A549 (cell line): ENCODE data around the gene DYNC2H1. TPM values are rescaled to one million over a fixed set of nuclear protein-coding genes. Genes with fewer than 3 reads are reported as not detected.

ENCODE experiments used
- ATAC-seq, 2 experiments: fragments of 200-7000 bp in 1 of 2; fragments of >200 bp in 1 of 2; cut with Nextera tagmentation in 1 of 2; cut with Tn5 transposase in 1 of 2; 3 replicates each; pipeline versions ENCODE4 v1.8.0 to v1.9.1; 2018 to 2020; ENCODE audit warnings: mild to moderate bottlenecking in 1 of 2, moderate library complexity in 1 of 2
- CTCF ChIA-PET: fragments of 300-600 bp; sonication (Branson Sonifier 250); formaldehyde crosslinking; extraction: SDS; loops from one replicate; lab custom pipeline; 2021; ENCODE audit warnings: antibody characterized with exemption, inconsistent platforms; lab: Yijun Ruan, JAX
- POLR2A ChIA-PET: fragments of 350-600 bp; formaldehyde crosslinking; extraction: SDS; loops from one replicate; lab custom pipeline; 2021; ENCODE audit warnings: antibody characterized with exemption, inconsistent platforms; lab: Yijun Ruan, JAX
- DNase-seq, 2 experiments: peaks; one replicate each; pipeline versions ENCODE4 v3.0.0 to v3.0.0-alpha.2; 2011 to 2016; ENCODE audit warnings: low read depth in 1 of 2, low spot score in 1 of 2
- FAIRE-seq: peaks from 2 replicates; lab custom pipeline; 2011; peaks lifted over from hg19 to GRCh38; lab: Jason Lieb, UNC
- H3K27ac ChIP-seq, 2 experiments: fragments of >200 bp; sonication (Bioruptor Twin); formaldehyde crosslinking; 3 replicates each; pipeline ENCODE4 v1.5.1; 2016 to 2017
- H3K4me1 ChIP-seq: fragments of >200 bp; sonication (Bioruptor Twin); formaldehyde crosslinking; 3 replicates; pipeline ENCODE4 v1.6.1; 2016
- H3K4me2 ChIP-seq: fragments of >200 bp; sonication (Bioruptor Twin); formaldehyde crosslinking; 3 replicates; pipeline ENCODE4 v1.6.1; 2016
- H3K4me3 ChIP-seq: fragments of >200 bp; sonication (Bioruptor Twin); formaldehyde crosslinking; 3 replicates; pipeline ENCODE4 v1.5.1; 2016
- H3K9me3 ChIP-seq: fragments of >200 bp; sonication (Bioruptor Twin); formaldehyde crosslinking; 3 replicates; pipeline ENCODE4 v1.6.1; 2016
- CHD4 ChIP-seq: fragments of 200-600 bp; sonication (generic); IDR thresholded peaks from 2 replicates; pipeline ENCODE4 v1.6.1; 2016; ENCODE audit warnings: antibody characterized with exemption, mild to moderate bottlenecking, borderline replicate concordance
- EHF ChIP-seq: fragments of 250-450 bp; sonication (Bioruptor Pico); IDR thresholded peaks from 2 replicates; pipeline ENCODE4 v1.5.0; 2020; ENCODE audit warnings: mild to moderate bottlenecking
- EHMT2 ChIP-seq: fragments of 200-600 bp; sonication (generic); IDR thresholded peaks from 2 replicates; pipeline ENCODE4 v1.6.1; 2016; ENCODE audit warnings: antibody characterized with exemption, low read depth, mild to moderate bottlenecking, moderate library complexity
- HEYL ChIP-seq: fragments of 250-450 bp; sonication (Bioruptor Pico); IDR thresholded peaks from 2 replicates; pipeline ENCODE4 v1.8.0; 2021; ENCODE audit warnings: mild to moderate bottlenecking, moderate library complexity
- HOXA7 ChIP-seq: fragments of 250-450 bp; sonication (Bioruptor Pico); IDR thresholded peaks from 2 replicates; pipeline ENCODE4 v1.5.0; 2020; ENCODE audit warnings: mild to moderate bottlenecking, moderate library complexity
- NFE2L2 ChIP-seq: fragments of 150-350 bp; conservative IDR thresholded peaks from 2 replicates; pipeline ENCODE4 v1.6.1; 2014; ENCODE audit warnings: low read length
- NPAS2 ChIP-seq: fragments of 250-450 bp; sonication (Bioruptor Pico); IDR thresholded peaks from 2 replicates; pipeline ENCODE4 v1.8.0; 2022; ENCODE audit warnings: mild to moderate bottlenecking, moderate library complexity, borderline replicate concordance
- NR3C1 ChIP-seq: fragments of >200 bp; sonication (Bioruptor Twin); formaldehyde crosslinking; IDR thresholded peaks from 3 replicates; pipeline ENCODE4 v1.6.1; 2017
- PHF8 ChIP-seq: fragments of 200-600 bp; sonication (generic); IDR thresholded peaks from 2 replicates; pipeline ENCODE4 v1.6.1; 2016; ENCODE audit warnings: low read depth, mild to moderate bottlenecking, antibody characterized with exemption, moderate library complexity, borderline replicate concordance
- RCOR1 ChIP-seq: fragments of 150-350 bp; IDR thresholded peaks from 2 replicates; pipeline ENCODE4 v1.6.1; 2014; ENCODE audit warnings: antibody characterized with exemption, low read length, low read depth
- RNF2 ChIP-seq: fragments of 200-600 bp; sonication (generic); IDR thresholded peaks from 2 replicates; pipeline ENCODE4 v1.6.1; 2016; ENCODE audit warnings: low read depth, mild to moderate bottlenecking, antibody characterized with exemption, moderate library complexity, borderline replicate concordance
- SMC3 ChIP-seq: fragments of >200 bp; sonication (Bioruptor Twin); formaldehyde crosslinking; IDR thresholded peaks from 3 replicates; pipeline ENCODE4 v1.6.1; 2018; ENCODE audit warnings: inconsistent platforms
- TP53 ChIP-seq: fragments of 250-450 bp; sonication (Bioruptor Pico); IDR thresholded peaks from 2 replicates; pipeline ENCODE4 v1.5.0; 2021; ENCODE audit warnings: mild to moderate bottlenecking, moderate library complexity
- ZC3H11A ChIP-seq: fragments of 450-650 bp; IDR thresholded peaks from 2 replicates; pipeline ENCODE4 v1.6.1; 2014; ENCODE audit warnings: antibody characterized with exemption, mild to moderate bottlenecking
- ZFP36 ChIP-seq: fragments of 450-650 bp; IDR thresholded peaks from 2 replicates; pipeline ENCODE4 v1.6.1; 2014; ENCODE audit warnings: borderline replicate concordance; ENCODE audit not compliant: partially characterized antibody
- WGBS: methylation state at CpG from one replicate; pipeline ENCODE4 v1.1.6; 2017; ENCODE audit errors: missing lambda C conversion rate; 5-methylcytosine and 5-hydroxymethylcytosine counted together
- polyA plus RNA-seq, 4 experiments: library from polyadenylated mRNA; depleted of rRNA in 3 of 4; stranded (reverse); fragments of >200 nt; fragmentation: RNase III in 1 of 4; extraction: RNeasy Plus Mini Kit Qiagen cat#74134 plus additional on column Dnase treatment in 1 of 4; gene quantifications; 2 replicates in 3 of 4; 3 replicates in 1 of 4; pipeline ENCODE4 v1.2.3, GENCODE V29; 2011 to 2017
- TF ChIP-seq, protein P1 (sequence below): fragments of 250-450 bp; sonication (Bioruptor Pico); IDR thresholded peaks from 2 replicates; pipeline ENCODE4 v1.5.0; 2020; ENCODE audit warnings: low read depth, mild to moderate bottlenecking, moderate library complexity
- TF ChIP-seq, protein P2 (sequence below): fragments of 150-350 bp; IDR thresholded peaks from 2 replicates; pipeline ENCODE4 v1.6.1; 2014; ENCODE audit warnings: low read depth, mild to moderate bottlenecking, low read length
- TF ChIP-seq, protein P3 (sequence below): fragments of >200 bp; sonication (Bioruptor Twin); formaldehyde crosslinking; IDR thresholded peaks from 3 replicates; pipeline ENCODE4 v1.6.1; 2016

Gene DYNC2H1
- polyA plus RNA-seq, 2 of the 4 experiments (the other 2 are of a cell fraction): 4.9 to 14.8 TPM

DNA sequence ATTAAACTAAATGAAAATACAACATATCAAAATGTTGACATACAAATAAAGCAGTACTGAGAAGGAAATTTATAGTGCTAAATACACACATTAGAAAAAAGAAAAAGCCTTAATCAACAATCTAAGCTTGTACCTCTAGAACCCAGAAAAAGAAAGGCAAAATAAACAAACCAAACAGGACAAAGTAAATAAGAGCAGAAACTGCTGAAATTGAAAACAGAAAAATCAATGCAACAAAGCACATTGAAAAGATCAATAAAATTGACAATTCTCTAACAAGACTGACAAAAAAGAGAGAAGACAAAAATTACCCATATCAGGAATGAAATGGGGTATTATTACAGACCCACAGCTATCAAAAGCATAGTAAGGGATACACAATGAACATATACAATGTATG lies 38.2 kb upstream of the DYNC2H1 start:
- no peak for FAIRE-seq
- H3K4me2 ChIP-seq: no peak overlapping the region
- no peak for ATAC-seq
- H3K4me3 ChIP-seq: no peak overlapping the region
- DNase-seq: no peak
- H3K9me3 ChIP-seq: no peaks in the 10 kb centered on the region
- POLR2A ChIA-PET: no interaction called here
- TF ChIP-seq, protein P1, sequence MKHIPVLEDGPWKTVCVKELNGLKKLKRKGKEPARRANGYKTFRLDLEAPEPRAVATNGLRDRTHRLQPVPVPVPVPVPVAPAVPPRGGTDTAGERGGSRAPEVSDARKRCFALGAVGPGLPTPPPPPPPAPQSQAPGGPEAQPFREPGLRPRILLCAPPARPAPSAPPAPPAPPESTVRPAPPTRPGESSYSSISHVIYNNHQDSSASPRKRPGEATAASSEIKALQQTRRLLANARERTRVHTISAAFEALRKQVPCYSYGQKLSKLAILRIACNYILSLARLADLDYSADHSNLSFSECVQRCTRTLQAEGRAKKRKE: no peak
- TF ChIP-seq EHF (CRISPR knock-in tag): no peak
- TF ChIP-seq, protein P2, sequence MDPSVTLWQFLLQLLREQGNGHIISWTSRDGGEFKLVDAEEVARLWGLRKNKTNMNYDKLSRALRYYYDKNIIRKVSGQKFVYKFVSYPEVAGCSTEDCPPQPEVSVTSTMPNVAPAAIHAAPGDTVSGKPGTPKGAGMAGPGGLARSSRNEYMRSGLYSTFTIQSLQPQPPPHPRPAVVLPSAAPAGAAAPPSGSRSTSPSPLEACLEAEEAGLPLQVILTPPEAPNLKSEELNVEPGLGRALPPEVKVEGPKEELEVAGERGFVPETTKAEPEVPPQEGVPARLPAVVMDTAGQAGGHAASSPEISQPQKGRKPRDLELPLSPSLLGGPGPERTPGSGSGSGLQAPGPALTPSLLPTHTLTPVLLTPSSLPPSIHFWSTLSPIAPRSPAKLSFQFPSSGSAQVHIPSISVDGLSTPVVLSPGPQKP: no peak
- no peak for TF ChIP-seq HOXA7 (CRISPR knock-in tag)
- TF ChIP-seq, all 56 proteins: peak for 0
- CTCF ChIA-PET: no interaction called here
- Histone ChIP-seq H3K4me1 (no peaks in the 10 kb centered on the region), H3K27ac (no peak overlapping the region)

DNA sequence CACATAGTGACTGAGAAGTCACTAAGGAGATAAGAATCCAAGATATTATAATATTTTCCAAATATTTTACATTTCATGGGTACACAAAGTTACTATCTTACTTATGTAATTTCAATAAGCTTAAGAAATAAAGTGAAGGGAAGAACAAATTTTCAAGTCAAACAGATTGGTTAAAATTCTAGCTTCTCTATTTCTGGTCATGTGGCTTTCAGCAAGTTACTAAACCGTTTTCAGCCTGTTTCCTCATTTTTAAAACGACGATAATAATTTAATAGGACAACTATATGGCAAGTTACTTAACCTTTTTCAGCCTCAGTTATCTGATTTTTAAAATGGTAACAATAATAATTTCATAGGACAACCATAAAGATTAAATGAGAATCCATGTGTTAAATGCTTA lies 32.9 kb upstream of the DYNC2H1 start:
- 98% methylated on average over 3 of the region's 3 CpGs for WGBS
- no peak overlapping the region for H3K4me3 ChIP-seq
- H3K4me1 ChIP-seq: peaks cover 8% of the 10 kb centered on the region; the same call in 2 of the 3 replicates
- H3K4me2 ChIP-seq: no peak overlapping the region
- TF ChIP-seq SMC3: no peak
- TF ChIP-seq HEYL (CRISPR knock-in tag): no peak
- TF ChIP-seq NR3C1: no peak
- TF ChIP-seq ZFP36: no peak
- TF ChIP-seq NFE2L2: no peak
- TF ChIP-seq EHMT2: no peak
- no peak for TF ChIP-seq RNF2
- TF ChIP-seq, protein P3, sequence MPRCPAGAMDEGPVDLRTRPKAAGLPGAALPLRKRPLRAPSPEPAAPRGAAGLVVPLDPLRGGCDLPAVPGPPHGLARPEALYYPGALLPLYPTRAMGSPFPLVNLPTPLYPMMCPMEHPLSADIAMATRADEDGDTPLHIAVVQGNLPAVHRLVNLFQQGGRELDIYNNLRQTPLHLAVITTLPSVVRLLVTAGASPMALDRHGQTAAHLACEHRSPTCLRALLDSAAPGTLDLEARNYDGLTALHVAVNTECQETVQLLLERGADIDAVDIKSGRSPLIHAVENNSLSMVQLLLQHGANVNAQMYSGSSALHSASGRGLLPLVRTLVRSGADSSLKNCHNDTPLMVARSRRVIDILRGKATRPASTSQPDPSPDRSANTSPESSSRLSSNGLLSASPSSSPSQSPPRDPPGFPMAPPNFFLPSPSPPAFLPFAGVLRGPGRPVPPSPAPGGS: no peak
- no peak for TF ChIP-seq CHD4
- TF ChIP-seq, all 56 proteins: peak for 0
- ChIA-PET CTCF (no interaction called here), POLR2A (no interaction called here)
- H3K9me3 ChIP-seq: no peaks in the 10 kb centered on the region
- FAIRE-seq (no peak), ATAC-seq (no peak), DNase-seq (no peak)
- H3K27ac ChIP-seq: no peak overlapping the region

DNA sequence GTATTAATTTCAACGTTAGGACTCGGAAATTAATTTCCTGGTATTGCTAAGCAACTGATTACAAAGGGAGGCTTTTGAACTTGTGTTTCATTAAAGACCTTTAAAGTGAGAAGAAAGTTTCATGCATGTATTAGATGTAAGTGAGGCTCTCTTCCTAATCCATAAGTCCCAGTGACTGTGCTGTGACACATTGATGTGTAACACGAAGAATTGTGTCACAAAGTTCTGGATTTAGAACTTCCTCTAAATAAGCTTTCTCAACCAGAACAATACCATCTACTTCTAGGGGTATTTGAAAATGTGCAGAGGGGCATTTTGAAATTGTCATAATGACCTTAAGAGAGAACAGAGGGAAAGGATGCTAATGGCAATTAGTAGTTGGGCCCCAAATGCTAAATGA lies 31.7 kb upstream of the DYNC2H1 start:
- WGBS: 94% methylated on average over 3 of the region's 3 CpGs
- FAIRE-seq: no peak
- no peak for ATAC-seq
- TF ChIP-seq, protein P1: no peak
- TF ChIP-seq PHF8 (no peak), RCOR1 (no peak), TP53 (CRISPR knock-in tag) (no peak), NPAS2 (CRISPR knock-in tag) (no peak), ZC3H11A (no peak), CHD4 (no peak)
- TF ChIP-seq, protein P2: no peak
- no peak overlapping the region for H3K4me3 ChIP-seq
- H3K4me1 ChIP-seq: peaks cover 8% of the 10 kb centered on the region; the same call in 2 of the 3 replicates
- POLR2A ChIA-PET: no interaction called here
- CTCF ChIA-PET: no interaction called here
- no peaks in the 10 kb centered on the region for H3K9me3 ChIP-seq
- H3K4me2 ChIP-seq: no peak overlapping the region
- no peak for DNase-seq
- H3K27ac ChIP-seq: no peak overlapping the region
